Activated T-helper 1 cell treated with Interleukin-2 at 50 U/mL for 16 hours (primary cell): ENCODE results near the gene NEK11.

Experiments used
- DNase-seq: peaks from one replicate; pipeline ENCODE4 v3.0.0-alpha.2; 2020; ENCODE audit warnings: low read depth

NEK11 gene

GRCh38 chr3:131042271-131042985 lies 15.8 kb downstream of the NEK11 start:
- DNase-seq = peak; percentile 4

- no peak for DNase-seq
These were observed 20.9 kb downstream of the NEK11 start for GRCh38 chr3:131047582-131047981.

GRCh38 chr3:131048030-131048429 lies 21.4 kb downstream of the NEK11 start:
- DNase-seq = no peak

GRCh38 chr3:131050001-131050400 lies 23.3 kb downstream of the NEK11 start:
- no peak for DNase-seq

GRCh38 chr3:131053043-131053859 lies 26.6 kb downstream of the NEK11 start:
- no peak for DNase-seq

GRCh38 chr3:131067983-131068382 lies 41.3 kb downstream of the NEK11 start:
- DNase-seq = no peak

- DNase-seq = no peak
These were observed 45.5 kb downstream of the NEK11 start for GRCh38 chr3:131072099-131072559.

GRCh38 chr3:131072845-131073244 lies 46.2 kb downstream of the NEK11 start:
- no peak for DNase-seq

GRCh38 chr3:131075632-131076328 lies 49.1 kb downstream of the NEK11 start:
- no peak for DNase-seq

- DNase-seq = no peak
These were observed 51.2 kb downstream of the NEK11 start for GRCh38 chr3:131077904-131078303.

GRCh38 chr3:131079086-131079485 lies 52.4 kb downstream of the NEK11 start:
- DNase-seq = no peak

GRCh38 chr3:131081224-131081623 lies 54.5 kb downstream of the NEK11 start:
- no peak for DNase-seq

- DNase-seq = no peak
These were observed 55.6 kb downstream of the NEK11 start for GRCh38 chr3:131082246-131082645.

- DNase-seq = no peak
These were observed 56.5 kb downstream of the NEK11 start for GRCh38 chr3:131082871-131083863.

GRCh38 chr3:131091768-131092167 lies 65.1 kb downstream of the NEK11 start:
- DNase-seq = no peak

GRCh38 chr3:131107637-131108433 lies 81.2 kb downstream of the NEK11 start:
- DNase-seq = no peak

GRCh38 chr3:131109156-131109555 lies 82.5 kb downstream of the NEK11 start:
- DNase-seq = no peak

- DNase-seq = no peak
These were observed 83.4 kb downstream of the NEK11 start for GRCh38 chr3:131110087-131110486.

GRCh38 chr3:131114256-131114655 lies 87.6 kb downstream of the NEK11 start:
- no peak for DNase-seq

- DNase-seq = no peak
These were observed 99.0 kb downstream of the NEK11 start for GRCh38 chr3:131125684-131126083.

GRCh38 chr3:131140891-131141290 lies 114.2 kb downstream of the NEK11 start:
- no peak for DNase-seq
